ENCODE results near the gene KRTAP6-2.

Gene KRTAP6-2

GRCh38 chr21:30598802-30599201, at the start of gene KRTAP6-2:
KRTAP6-2 (minus strand) TSS chr21:30598902; CDS start chr21:30598874, 28 bp downstream.
- no peak for DNase-seq (ENCODE audit: low spot score)

GRCh38 chr21:30646904-30647414, 48.3 kb upstream of the KRTAP6-2 start:
- DNase-seq (ENCODE audit: low spot score) = no peak

- DNase-seq (ENCODE audit: low spot score) = no peak
These were observed 43.9 kb upstream of the KRTAP6-2 start, which contains the start of gene KRTAP20-3 for GRCh38 chr21:30642564-30642963. KRTAP20-3 (plus strand) TSS chr21:30642864.

- no peak for DNase-seq (ENCODE audit: low spot score)
These were observed 40.0 kb upstream of the KRTAP6-2 start for GRCh38 chr21:30638686-30639085.

GRCh38 chr21:30634906-30635305, 36.2 kb upstream of the KRTAP6-2 start, which contains the start of gene KRTAP20-2:
KRTAP20-2 (plus strand) TSS chr21:30635206; CDS start chr21:30635264, 58 bp downstream.
- DNase-seq (ENCODE audit: low spot score) = no peak

- no peak for DNase-seq (ENCODE audit: low spot score)
These were observed 30.5 kb upstream of the KRTAP6-2 start for GRCh38 chr21:30629200-30629599.

- no peak for DNase-seq (ENCODE audit: low spot score)
These were observed 29.4 kb upstream of the KRTAP6-2 start for GRCh38 chr21:30628109-30628508.

- DNase-seq (ENCODE audit: low spot score) = no peak
These were observed 26.9 kb upstream of the KRTAP6-2 start for GRCh38 chr21:30625449-30626165.

GRCh38 chr21:30623362-30623761, 24.7 kb upstream of the KRTAP6-2 start:
- DNase-seq (ENCODE audit: low spot score) = no peak

- no peak for DNase-seq (ENCODE audit: low spot score)
These were observed 21.8 kb upstream of the KRTAP6-2 start, which contains the start of gene KRTAP20-4 for GRCh38 chr21:30620522-30620921. KRTAP20-4 (plus strand) TSS chr21:30620627.

GRCh38 chr21:30620080-30620479, 21.4 kb upstream of the KRTAP6-2 start:
- no peak for DNase-seq (ENCODE audit: low spot score)

GRCh38 chr21:30616125-30616524, 17.4 kb upstream of the KRTAP6-2 start, which contains the start of gene KRTAP20-1:
KRTAP20-1 (plus strand) TSS chr21:30616425; CDS start chr21:30616455, 30 bp downstream.
- no peak for DNase-seq (ENCODE audit: low spot score)

- no peak for DNase-seq (ENCODE audit: low spot score)
These were observed 16.5 kb upstream of the KRTAP6-2 start for GRCh38 chr21:30615199-30615598.

- DNase-seq (ENCODE audit: low spot score) = no peak
These were observed 15.1 kb upstream of the KRTAP6-2 start, which contains the start of gene KRTAP6-1 for GRCh38 chr21:30613836-30614235. KRTAP6-1 (minus strand) TSS chr21:30613930; CDS start chr21:30613904, 26 bp downstream.

GRCh38 chr21:30612132-30612531, 13.4 kb upstream of the KRTAP6-2 start:
- DNase-seq (ENCODE audit: low spot score) = no peak

- no peak for DNase-seq (ENCODE audit: low spot score)
These were observed 7.3 kb upstream of the KRTAP6-2 start for GRCh38 chr21:30605968-30606367.

- DNase-seq (ENCODE audit: low spot score) = no peak
These were observed 2.1 kb upstream of the KRTAP6-2 start, which contains the start of gene KRTAP22-1 for GRCh38 chr21:30600787-30601186. KRTAP22-1 (plus strand) TSS chr21:30601087.

GRCh38 chr21:30592140-30592539, 6.6 kb downstream of the KRTAP6-2 start, which contains the start of gene KRTAP6-3:
KRTAP6-3 (plus strand) TSS chr21:30592440; CDS start chr21:30592446, 6 bp downstream.
- DNase-seq (ENCODE audit: low spot score) = no peak

GRCh38 chr21:30590297-30590696, 8.4 kb downstream of the KRTAP6-2 start, which contains the start of gene KRTAP22-2:
KRTAP22-2 (minus strand) TSS chr21:30590397.
- no peak for DNase-seq (ENCODE audit: low spot score)

GRCh38 chr21:30582870-30583269, 15.8 kb downstream of the KRTAP6-2 start:
- DNase-seq (ENCODE audit: low spot score) = no peak

GRCh38 chr21:30580132-30580531, 18.6 kb downstream of the KRTAP6-2 start:
- no peak for DNase-seq (ENCODE audit: low spot score)

GRCh38 chr21:30579346-30579745, 19.4 kb downstream of the KRTAP6-2 start:
- no peak for DNase-seq (ENCODE audit: low spot score)

GRCh38 chr21:30577766-30578165, 20.9 kb downstream of the KRTAP6-2 start:
- no peak for DNase-seq (ENCODE audit: low spot score)

All from CD4-positive, alpha-beta T cell treated with Interleukin-2 at 100 ng/mL for 4 hours (primary cell).